GM19328 (cell line): ENCODE data around the gene SUPV3L1.
A peak's percentile ranks its signal among the peaks of the same experiment; 100 is the strongest.
"Not testable (repeated sequence)": the region's sequence is repeated elsewhere in the genome, so short reads cannot be mapped to it uniquely, and the experiment has no call there.

ENCODE experiments used
- ATAC-seq: cut with Tn5 transposase; IDR thresholded peaks from one replicate; pipeline ENCODE4 v1.9.1; 2021; ENCODE audit warnings: mild to moderate bottlenecking, moderate library complexity; ENCODE audit not compliant: unreplicated experiment

The SUPV3L1 gene

DNA sequence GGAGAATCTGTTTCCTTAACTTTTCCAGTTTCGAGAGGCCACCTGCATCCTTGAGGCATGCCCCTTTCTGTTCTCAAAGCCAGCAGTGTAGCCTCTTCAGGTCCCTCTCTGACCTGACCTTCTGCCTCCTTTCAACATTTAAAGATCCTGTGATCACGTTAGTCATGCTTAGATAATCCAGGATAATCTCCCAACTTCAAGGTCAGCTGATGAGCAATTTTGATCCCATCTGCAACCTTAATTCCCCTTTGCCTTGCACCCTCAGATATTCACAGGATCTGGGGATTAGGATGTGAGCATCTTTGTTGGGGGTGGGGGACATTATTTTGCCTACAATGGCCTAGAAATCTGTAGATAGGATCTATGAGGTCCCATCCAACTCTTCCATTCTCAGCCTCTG, 48.1 kb downstream of the SUPV3L1 start:
- ATAC-seq, result no peak

DNA sequence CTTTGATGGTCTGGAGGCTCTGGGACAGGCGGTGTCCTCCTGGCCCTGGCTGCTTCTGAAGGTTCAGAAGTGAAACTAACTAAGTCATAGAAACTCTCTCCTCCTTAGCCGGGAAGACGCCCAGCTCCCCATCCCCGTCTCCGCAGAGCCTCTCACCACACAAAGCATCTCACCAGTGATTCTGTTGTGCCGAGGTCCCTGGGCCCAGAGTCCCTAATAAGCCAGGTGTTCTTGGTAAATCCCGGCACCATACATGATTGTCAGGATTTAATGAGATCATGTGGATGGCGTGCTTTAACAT, 49.5 kb downstream of the SUPV3L1 start:
- no peak for ATAC-seq

- ATAC-seq, result no peak
Measured at GRCh38 chr10:69230128-69230527, 50.1 kb downstream of the SUPV3L1 start.

- ATAC-seq, result no peak
Measured at GRCh38 chr10:69232252-69232651, 52.2 kb downstream of the SUPV3L1 start.

GRCh38 chr10:69232736-69233480, 52.9 kb downstream of the SUPV3L1 start:
- ATAC-seq, result no peak

DNA sequence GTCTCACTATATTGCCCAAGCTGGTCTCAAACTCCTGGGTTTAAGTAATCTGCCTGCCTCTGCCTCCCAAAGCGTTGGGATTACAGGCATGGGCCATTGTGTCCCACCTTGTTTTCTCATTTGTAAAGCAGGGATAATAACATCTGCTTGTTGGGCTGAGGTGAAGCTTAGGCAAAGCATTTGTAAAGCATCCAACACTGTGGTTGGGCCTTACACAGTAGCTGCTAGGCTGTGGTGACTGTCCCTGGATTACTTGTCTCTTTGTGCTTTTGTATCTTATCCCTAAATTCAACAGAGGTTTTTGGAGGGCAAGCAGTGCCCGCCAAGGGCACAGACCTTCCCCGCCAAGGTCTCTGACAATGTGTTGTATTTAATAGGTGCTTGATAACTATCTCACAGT, 54.4 kb downstream of the SUPV3L1 start:
- ATAC-seq, result no peak

- peak; percentile 64 for ATAC-seq
Measured at GRCh38 chr10:69237528-69238159, 57.6 kb downstream of the SUPV3L1 start.

DNA sequence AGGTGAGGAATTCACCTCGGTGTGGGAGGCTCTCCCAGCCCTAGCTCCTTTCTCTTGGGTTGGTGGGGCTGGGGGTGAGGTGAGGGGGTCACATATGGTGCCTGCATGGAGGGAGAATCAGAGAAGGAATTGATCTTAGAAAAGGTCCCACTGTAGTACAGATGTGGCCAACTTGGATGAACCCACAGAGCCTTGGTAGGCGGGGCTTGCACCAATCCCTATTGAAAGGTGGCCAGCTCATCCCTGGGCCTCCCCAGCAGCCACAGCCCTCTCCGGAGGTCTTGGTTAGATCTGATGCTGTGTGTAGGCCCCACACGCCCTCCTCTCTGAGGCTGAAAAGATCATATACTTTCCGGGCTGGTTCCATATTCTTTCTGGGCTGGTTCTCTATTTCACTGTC, 59.1 kb downstream of the SUPV3L1 start:
- no peak for ATAC-seq

DNA sequence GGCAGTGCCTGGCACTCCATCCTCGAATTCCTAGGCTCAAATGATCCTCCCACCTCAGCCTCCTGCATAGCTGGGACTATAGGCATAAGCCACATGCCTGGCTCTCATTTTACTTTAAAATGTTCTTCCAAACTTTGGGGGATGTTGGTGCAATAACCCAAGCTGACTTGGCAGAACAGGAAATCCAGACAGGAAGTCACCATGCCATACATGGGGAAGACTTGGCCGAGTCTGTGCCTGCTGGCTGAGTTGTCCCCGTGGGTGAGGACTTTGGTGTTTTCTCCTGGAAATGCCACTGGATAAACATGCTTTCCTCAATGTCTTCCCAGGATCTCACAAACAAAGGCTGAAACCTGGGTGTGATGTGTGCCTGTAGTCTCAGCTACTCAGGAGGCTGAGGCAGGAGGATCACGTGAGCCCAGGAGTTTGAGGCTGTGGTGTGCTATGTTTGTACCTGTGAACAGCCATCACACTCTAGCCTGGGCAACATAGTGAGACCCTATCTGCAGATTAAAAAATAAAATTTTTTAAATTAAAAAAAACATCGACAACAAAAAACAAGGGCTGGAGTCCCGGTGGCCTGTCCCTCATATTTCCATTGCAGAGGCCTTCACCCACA, 59.9 kb downstream of the SUPV3L1 start:
- no peak for ATAC-seq

DNA sequence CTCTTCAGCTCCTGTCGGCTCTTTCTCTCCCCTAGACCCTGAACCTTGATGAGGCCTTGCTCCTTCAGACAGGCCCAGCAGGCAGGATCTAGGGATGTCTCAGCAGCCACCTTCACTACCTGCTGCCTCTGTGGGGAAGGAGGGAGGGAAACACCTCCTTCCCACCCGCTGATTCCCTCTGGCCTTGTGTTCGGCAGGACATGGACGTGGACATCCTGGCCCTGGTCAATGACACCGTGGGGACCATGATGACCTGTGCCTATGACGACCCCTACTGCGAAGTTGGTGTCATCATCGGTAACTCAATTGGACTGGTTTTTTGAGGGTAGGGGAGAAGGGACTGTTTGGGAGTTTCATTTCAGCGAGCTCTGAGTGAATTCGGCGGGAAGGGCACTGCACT, 60.4 kb downstream of the SUPV3L1 start:
- ATAC-seq, result no peak

DNA sequence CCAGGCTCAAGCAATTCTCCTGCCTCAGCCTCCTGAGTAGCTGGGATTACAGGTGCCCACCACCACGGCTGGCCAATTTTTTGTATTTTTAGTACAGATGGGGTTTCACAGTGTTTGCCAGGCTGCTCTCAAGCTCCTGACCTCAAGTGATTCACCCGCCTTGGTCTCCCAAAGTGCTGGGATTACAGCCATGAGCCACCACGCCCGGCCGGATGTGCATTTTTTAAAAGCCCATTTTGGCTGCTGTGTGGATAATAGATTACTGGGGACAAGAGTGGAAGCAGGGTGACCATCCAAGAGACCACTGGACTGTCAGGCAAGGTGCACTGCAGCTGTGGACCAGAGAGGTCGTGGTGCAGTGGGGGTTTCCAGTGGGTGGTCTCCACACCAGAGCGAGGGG, 61.5 kb downstream of the SUPV3L1 start:
- ATAC-seq, result no peak

- ATAC-seq, result no peak
Measured at GRCh38 chr10:69242040-69242851, 62.2 kb downstream of the SUPV3L1 start.

DNA sequence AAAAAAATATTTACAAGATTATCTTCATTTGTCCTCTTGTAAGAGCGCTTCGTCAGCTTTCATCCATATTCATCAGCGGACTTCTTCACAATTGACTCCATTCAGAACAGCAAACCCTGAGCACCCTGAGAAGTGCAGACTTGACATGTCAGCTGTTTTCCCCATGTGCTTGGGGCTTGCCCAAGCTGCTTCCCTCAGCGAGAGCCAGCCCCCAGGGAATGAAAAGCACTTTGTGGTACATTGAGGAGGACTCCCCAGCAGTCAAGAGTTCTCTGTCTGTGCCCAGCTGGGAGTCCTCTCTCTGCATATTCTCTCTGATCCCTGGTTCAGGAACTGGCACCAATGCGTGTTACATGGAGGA, 62.8 kb downstream of the SUPV3L1 start:
- ATAC-seq, result no peak

DNA sequence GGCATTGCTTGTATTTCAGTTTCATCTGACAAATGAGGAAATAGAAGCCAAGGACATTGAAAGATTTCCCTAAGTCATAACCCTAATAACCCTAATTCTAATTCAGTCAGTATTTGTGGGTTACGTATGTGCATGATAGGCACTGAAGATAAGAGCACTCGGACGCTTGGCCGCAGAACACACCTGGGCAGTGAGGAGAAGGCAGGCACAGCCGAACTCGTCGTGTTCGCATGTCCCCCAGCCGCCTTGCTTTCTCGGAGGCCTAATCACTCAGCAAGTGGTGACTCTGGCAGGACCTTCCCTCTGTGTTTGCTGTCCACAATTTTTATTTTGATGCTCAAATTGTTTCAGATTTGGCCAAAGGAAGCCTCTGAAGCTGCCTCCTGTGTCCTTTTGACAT, 63.8 kb downstream of the SUPV3L1 start:
- ATAC-seq, result no peak

DNA sequence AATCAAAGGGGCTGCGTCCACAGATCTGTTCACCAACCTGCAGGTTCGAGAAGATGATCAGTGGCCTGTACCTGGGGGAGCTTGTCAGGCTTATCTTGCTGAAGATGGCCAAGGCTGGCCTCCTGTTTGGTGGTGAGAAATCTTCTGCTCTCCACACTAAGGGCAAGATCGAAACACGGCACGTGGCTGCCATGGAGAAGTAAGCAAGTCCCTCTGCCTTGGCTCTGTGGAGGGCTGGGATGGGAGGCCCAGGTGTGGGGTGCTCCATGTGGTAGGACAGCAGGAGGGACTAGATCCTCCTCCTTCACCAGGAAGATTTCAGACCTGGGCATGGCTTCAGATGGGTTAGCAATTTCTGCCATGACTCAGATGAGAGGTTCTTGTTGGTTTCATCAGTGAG, 66.0 kb downstream of the SUPV3L1 start:
- no peak for ATAC-seq

GRCh38 chr10:69246581-69247312, 66.7 kb downstream of the SUPV3L1 start:
- no peak for ATAC-seq

DNA sequence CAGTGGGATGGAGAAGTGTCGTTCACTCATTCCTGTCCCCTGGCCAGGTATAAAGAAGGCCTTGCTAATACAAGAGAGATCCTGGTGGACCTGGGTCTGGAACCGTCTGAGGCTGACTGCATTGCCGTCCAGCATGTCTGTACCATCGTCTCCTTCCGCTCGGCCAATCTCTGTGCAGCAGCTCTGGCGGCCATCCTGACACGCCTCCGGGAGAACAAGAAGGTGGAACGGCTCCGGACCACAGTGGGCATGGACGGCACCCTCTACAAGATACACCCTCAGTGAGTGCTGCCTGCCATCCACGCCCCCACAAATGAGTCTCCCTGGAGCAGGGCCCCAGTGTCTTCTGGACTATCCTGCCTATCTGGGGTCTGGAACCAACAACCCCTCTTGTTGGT, 67.3 kb downstream of the SUPV3L1 start:
- ATAC-seq, result no peak

- no peak for ATAC-seq
Measured at GRCh38 chr10:69248117-69248730, 68.2 kb downstream of the SUPV3L1 start.

DNA sequence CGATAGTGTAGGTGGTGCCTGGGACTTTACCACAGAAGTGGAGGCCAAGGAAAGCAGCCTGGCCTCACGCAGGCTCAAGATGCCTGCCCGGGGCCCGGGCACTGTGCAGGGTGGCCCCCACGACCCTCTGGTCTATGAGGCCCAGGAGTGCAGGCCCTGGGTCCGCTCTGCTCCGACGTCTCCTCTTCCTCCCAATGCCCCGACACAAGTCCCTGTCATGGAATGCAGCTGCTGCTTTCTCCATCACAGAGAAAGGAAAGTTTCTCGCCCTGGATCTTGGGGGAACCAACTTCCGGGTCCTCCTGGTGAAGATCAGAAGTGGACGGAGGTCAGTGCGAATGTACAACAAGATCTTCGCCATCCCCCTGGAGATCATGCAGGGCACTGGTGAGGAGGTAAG, 70.0 kb downstream of the SUPV3L1 start:
- ATAC-seq, result no peak

DNA sequence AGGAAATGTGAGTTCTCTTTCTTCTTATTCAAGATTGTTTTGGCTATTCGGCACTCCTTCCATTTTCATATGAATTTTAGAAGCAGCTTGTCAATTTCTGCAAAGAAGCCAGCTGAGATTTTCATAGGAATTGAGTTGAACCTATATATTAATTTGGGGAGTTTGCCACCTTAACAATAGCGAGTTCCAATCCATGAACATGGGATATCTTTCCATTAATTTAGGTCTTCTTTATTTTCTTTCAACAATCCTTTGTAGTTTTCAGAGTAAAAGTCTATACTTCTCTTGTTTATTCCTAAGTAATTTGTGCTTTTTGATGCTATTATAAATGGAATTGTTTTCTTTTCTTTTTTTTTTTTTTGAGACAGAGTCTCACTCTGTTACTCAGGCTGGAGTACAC, 71.4 kb downstream of the SUPV3L1 start:
- ATAC-seq, result not testable (repeated sequence)

GRCh38 chr10:69253171-69253570, 73.1 kb downstream of the SUPV3L1 start:
- no peak for ATAC-seq
